IPS-15b (cell line): ENCODE results near the gene INPP5D.

Experiments
- H3K27me3 ChIP-seq: one replicate; pipeline ENCODE4 v1.6.1; 2013; ENCODE audit warnings: low read length; ENCODE audit not compliant: control insufficient read depth, insufficient read depth
- H3K36me3 ChIP-seq: one replicate; pipeline ENCODE4 v1.6.1; 2013; ENCODE audit warnings: low read length; ENCODE audit not compliant: control insufficient read depth, insufficient read depth
- H3K4me1 ChIP-seq: one replicate; pipeline ENCODE4 v1.6.1; 2013; ENCODE audit warnings: mild to moderate bottlenecking, low read length; ENCODE audit not compliant: control insufficient read depth, insufficient read depth
- H3K4me3 ChIP-seq: one replicate; pipeline ENCODE4 v1.5.1; 2013; ENCODE audit warnings: low read depth, low read length
- H3K9ac ChIP-seq: one replicate; pipeline ENCODE4 v1.6.1; 2013; ENCODE audit warnings: low read depth, mild to moderate bottlenecking, low read length
- H3K9me3 ChIP-seq: one replicate; pipeline ENCODE4 v1.6.1; 2013; ENCODE audit warnings: mild to moderate bottlenecking, low read length; ENCODE audit not compliant: control insufficient read depth, insufficient read depth

INPP5D gene

DNA sequence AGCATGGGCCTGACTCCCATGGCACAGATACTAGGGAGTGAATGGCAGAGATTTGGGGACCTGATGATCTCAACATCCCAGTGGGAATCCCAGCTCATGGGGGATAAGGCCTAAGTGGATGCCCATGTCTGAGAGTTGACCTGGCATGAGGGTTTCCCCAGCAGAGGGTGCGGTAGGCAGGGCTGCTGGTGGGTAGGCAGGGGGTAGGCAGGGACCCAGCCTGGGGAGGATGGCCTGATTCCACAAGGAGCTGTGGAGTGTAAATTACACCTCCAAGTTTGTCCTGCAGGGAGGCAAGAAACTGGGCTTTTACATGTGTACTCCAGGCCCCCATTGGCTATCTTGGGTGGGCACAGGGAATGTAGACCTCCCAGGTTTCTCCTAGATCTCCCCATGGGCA lies 46.9 kb downstream of the INPP5D start:
- Histone ChIP-seq H3K4me1 (no peaks in the 10 kb centered on the region), H3K9me3 (no peaks in the 10 kb centered on the region), H3K4me3 (no peak overlapping the region), H3K36me3 (no peaks in the 10 kb centered on the region), H3K27me3 (no peaks in the 10 kb centered on the region), H3K9ac (no peak overlapping the region)

- H3K36me3 ChIP-seq = no peaks in the 10 kb centered on the region
- H3K4me1 ChIP-seq = no peaks in the 10 kb centered on the region
- H3K4me3 ChIP-seq = no peak overlapping the region
- H3K9ac ChIP-seq = no peak overlapping the region
- H3K27me3 ChIP-seq = no peaks in the 10 kb centered on the region
- no peaks in the 10 kb centered on the region for H3K9me3 ChIP-seq
Observed at GRCh38 chr2:233107831-233108300, 47.7 kb downstream of the INPP5D start.

DNA sequence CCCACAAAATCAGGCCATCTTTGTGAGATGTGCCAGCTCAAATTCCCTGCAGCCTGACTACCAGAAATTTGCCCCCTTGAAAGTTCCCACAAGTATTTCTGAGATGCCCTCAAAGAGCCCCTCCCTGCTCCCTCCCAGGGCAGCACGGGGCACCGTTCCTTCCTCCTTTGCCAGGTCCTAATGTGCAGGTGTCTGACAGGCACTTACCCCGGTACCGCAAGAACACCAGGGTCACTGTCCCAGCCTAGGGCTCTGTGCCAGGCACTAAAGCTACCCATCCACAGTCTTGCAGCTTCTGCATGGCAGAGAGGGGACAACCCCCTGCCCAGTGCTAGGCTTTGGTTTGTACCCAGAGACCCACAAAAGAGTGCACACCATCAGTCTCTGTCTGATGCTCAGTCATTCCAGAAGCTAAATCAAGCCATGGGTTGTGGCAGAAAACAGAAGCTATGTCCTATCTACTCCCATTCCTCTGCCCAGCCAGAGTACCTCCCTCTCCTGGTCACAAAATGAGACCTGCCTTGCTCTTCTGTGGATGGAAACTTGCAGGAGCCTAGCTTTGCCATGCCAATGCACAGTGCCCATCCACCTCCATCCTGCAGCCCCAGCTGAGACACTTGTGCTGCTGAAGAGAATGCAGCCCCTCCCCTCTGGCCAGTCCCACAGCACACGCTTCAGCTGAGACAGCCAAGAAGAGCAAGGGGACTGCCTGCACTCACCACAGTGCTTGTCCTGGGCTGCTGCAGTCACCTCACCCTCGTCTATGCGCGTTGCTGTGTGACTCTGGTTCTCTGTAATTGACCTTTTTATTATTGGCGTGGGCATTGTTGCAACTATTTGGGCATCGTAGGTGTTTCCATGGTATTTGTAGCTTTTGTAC lies 48.7 kb downstream of the INPP5D start:
- no peaks in the 10 kb centered on the region for H3K36me3 ChIP-seq
- no peaks in the 10 kb centered on the region for H3K4me1 ChIP-seq
- H3K27me3 ChIP-seq = no peaks in the 10 kb centered on the region
- H3K9me3 ChIP-seq = no peaks in the 10 kb centered on the region
- H3K4me3 ChIP-seq = no peak overlapping the region
- H3K9ac ChIP-seq = no peak overlapping the region

DNA sequence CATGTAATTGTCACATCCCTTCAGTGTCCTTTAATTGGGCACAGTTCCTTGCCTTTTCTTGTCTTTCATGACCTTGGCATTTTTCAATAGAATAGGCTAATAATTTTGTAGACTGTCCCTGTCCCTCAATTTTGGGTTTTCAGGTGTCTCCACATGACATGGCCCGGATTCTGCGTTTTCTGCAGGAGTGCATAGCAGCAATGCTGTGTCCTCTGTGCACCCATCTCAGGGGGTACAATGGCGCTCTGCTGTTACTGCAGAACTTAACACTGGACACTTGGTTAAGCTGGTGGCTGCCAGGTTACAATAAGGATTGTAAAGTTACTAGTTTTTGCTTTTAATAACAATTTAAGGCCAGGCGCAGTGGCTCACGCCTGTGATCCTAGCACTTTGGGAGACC lies 51.3 kb downstream of the INPP5D start:
- H3K4me3 ChIP-seq = no peak overlapping the region
- H3K36me3 ChIP-seq = no peaks in the 10 kb centered on the region
- H3K9ac ChIP-seq = no peak overlapping the region
- no peaks in the 10 kb centered on the region for H3K4me1 ChIP-seq
- H3K27me3 ChIP-seq = no peaks in the 10 kb centered on the region
- H3K9me3 ChIP-seq = no peaks in the 10 kb centered on the region

DNA sequence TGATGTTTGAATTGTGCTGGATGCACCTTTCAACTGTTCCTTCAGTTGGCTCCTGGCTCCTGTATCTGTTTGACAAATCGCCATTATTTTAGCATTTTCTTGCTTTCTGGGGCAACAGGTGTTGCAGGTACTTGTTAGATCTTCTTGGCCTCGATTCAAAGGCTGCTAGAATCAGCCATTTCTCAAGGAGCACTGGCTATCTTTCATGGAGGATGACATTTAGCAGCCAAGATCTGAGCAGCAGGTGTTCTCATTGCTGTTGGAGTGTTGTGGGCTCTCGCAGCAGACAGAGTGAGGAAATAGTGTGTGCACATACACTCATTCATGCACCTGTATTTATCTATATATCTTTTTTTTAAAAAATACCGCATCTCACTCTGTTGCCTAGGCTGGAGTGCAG lies 52.2 kb downstream of the INPP5D start:
- no peaks in the 10 kb centered on the region for H3K27me3 ChIP-seq
- H3K4me3 ChIP-seq = no peak overlapping the region
- peak overlapping the region; percentile 3 for H3K9ac ChIP-seq
- H3K9me3 ChIP-seq = no peaks in the 10 kb centered on the region
- H3K36me3 ChIP-seq = no peaks in the 10 kb centered on the region
- peaks cover 4% of the 10 kb centered on the region for H3K4me1 ChIP-seq

DNA sequence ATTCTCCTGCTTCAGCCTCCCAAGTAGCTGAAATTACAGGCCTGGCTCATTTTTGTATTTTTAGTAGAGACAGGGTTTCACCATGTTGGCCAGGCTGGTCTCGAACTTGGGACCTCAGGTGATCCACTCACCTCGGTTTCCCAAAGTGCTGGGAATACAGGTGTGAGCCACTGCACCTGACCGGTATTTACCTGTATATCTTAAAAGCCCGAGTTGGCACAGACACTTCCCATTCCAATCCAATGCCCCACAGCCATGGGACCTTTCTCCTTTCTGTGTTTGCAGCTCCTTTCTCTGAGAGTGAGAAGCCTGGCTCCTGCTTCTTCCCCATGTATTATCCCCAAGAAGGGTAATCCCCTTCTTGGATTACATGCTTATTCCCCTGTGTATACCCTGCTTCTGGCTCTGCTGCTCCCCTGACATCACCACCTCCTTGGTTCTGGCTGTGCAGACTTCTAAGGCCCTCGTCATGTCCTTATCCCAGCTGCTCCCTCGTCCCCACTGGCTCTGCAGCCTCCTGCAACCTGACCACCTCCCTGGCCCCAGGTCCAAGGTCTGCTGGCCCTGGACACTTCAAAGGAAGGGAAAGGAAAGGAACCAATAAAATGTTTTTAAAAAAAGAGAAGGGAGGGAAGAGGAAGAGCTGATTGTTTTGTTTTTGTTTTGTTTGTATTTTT lies 52.8 kb downstream of the INPP5D start:
- no peak overlapping the region for H3K4me3 ChIP-seq
- no peak overlapping the region for H3K9ac ChIP-seq
- H3K9me3 ChIP-seq = no peaks in the 10 kb centered on the region
- no peaks in the 10 kb centered on the region for H3K36me3 ChIP-seq
- H3K4me1 ChIP-seq = peaks cover 6% of the 10 kb centered on the region
- H3K27me3 ChIP-seq = no peaks in the 10 kb centered on the region

GRCh38 chr2:233114421-233114861 lies 54.3 kb downstream of the INPP5D start:
- H3K9me3 ChIP-seq = no peaks in the 10 kb centered on the region
- H3K27me3 ChIP-seq = no peaks in the 10 kb centered on the region
- peaks cover 6% of the 10 kb centered on the region for H3K4me1 ChIP-seq
- no peaks in the 10 kb centered on the region for H3K36me3 ChIP-seq
- H3K4me3 ChIP-seq = no peak overlapping the region
- H3K9ac ChIP-seq = no peak overlapping the region

GRCh38 chr2:233115121-233115520 lies 55.0 kb downstream of the INPP5D start:
- no peak overlapping the region for H3K4me3 ChIP-seq
- no peaks in the 10 kb centered on the region for H3K36me3 ChIP-seq
- no peaks in the 10 kb centered on the region for H3K9me3 ChIP-seq
- H3K27me3 ChIP-seq = no peaks in the 10 kb centered on the region
- no peak overlapping the region for H3K9ac ChIP-seq
- H3K4me1 ChIP-seq = peaks cover 6% of the 10 kb centered on the region

- no peaks in the 10 kb centered on the region for H3K36me3 ChIP-seq
- H3K4me1 ChIP-seq = peaks cover 6% of the 10 kb centered on the region
Observed at GRCh38 chr2:233115741-233116140, 55.6 kb downstream of the INPP5D start.

GRCh38 chr2:233116946-233117345 lies 56.8 kb downstream of the INPP5D start:
- Histone ChIP-seq H3K4me1 (peaks cover 6% of the 10 kb centered on the region), H3K9me3 (no peaks in the 10 kb centered on the region), H3K27me3 (no peaks in the 10 kb centered on the region), H3K9ac (no peak overlapping the region), H3K36me3 (no peaks in the 10 kb centered on the region), H3K4me3 (no peak overlapping the region)

More at GRCh38 chr2:233115741-233116140, 55.6 kb downstream of the INPP5D start:
- no peak overlapping the region for H3K9ac ChIP-seq
- H3K9me3 ChIP-seq = no peaks in the 10 kb centered on the region
- H3K4me3 ChIP-seq = no peak overlapping the region
- H3K27me3 ChIP-seq = no peaks in the 10 kb centered on the region

- H3K4me3 ChIP-seq = no peak overlapping the region
- H3K9me3 ChIP-seq = no peaks in the 10 kb centered on the region
- H3K9ac ChIP-seq = no peak overlapping the region
- H3K36me3 ChIP-seq = no peaks in the 10 kb centered on the region
- peaks cover 6% of the 10 kb centered on the region for H3K4me1 ChIP-seq
- H3K27me3 ChIP-seq = no peaks in the 10 kb centered on the region
Observed at GRCh38 chr2:233117351-233117750, 57.2 kb downstream of the INPP5D start.
